SK-N-SH (cell line): ENCODE results near the gene IKZF4. TPM values are rescaled to one million over a fixed set of nuclear protein-coding genes. Genes with fewer than 3 reads are reported as not detected.

Source experiments
- CTCF ChIA-PET: fragments of 300-600, 350-600 bp; formaldehyde crosslinking; extraction: SDS; loops from one replicate; lab custom pipeline; 2021; lab: Yijun Ruan, JAX
- POLR2A ChIA-PET: fragments of 350-600 bp; sonication (Branson Sonifier 250); formaldehyde crosslinking; extraction: SDS; loops from one replicate; lab custom pipeline; 2020; ENCODE audit warnings: antibody characterized with exemption, inconsistent platforms; lab: Yijun Ruan, JAX
- DNase-seq: peaks from one replicate; pipeline ENCODE4 v3.0.0; 2012
- H2AFZ ChIP-seq: fragments of 200-600 bp; sonication (generic); 2 replicates; pipeline ENCODE4 v1.8.1; 2016; ENCODE audit warnings: antibody characterized with exemption, mild to moderate bottlenecking, low read depth
- H3F3A ChIP-seq: fragments of 200-600 bp; sonication (generic); replicated peaks from 2 replicates; pipeline ENCODE3; 2016; ENCODE audit warnings: antibody characterized with exemption, mild to moderate bottlenecking; ENCODE audit not compliant: insufficient read depth
- H3K27ac ChIP-seq, 2 experiments: fragments of 200-500 bp in 1 of 2; fragments of 200-600 bp in 1 of 2; sonication (Bioruptor generic) in 1 of 2; sonication (generic), shearing (Covaris generic) in 1 of 2; 2 replicates each; pipeline versions ENCODE4 v1.5.1 to v1.6.1; 2014 to 2016; ENCODE audit warnings: low read depth in 2 of 2, inconsistent platforms in 1 of 2, low read length in 1 of 2, mild to moderate bottlenecking in 1 of 2, mixed read lengths in 1 of 2
- H3K27me3 ChIP-seq: fragments of 200-600 bp; sonication (generic), shearing (Covaris generic); 2 replicates; pipeline ENCODE4 v1.6.1; 2016; ENCODE audit warnings: mixed run types; ENCODE audit not compliant: insufficient read depth
- H3K36me3 ChIP-seq, 2 experiments: fragments of 200-500 bp in 1 of 2; fragments of 200-600 bp in 1 of 2; sonication (Bioruptor generic) in 1 of 2; sonication (generic) in 1 of 2; replicated peaks in 1 of 2; 2 replicates each; pipeline versions ENCODE3 to v1.5.1; 2014 to 2016; ENCODE audit warnings: low read length in 1 of 2, mild to moderate bottlenecking in 1 of 2; ENCODE audit not compliant: insufficient read depth in 2 of 2, control insufficient read depth in 1 of 2
- H3K4me1 ChIP-seq, 2 experiments: fragments of 200-500 bp in 1 of 2; fragments of 200-600 bp in 1 of 2; sonication (Bioruptor generic) in 1 of 2; sonication (generic), shearing (Covaris generic) in 1 of 2; 2 replicates each; pipeline versions ENCODE4 v1.5.1 to v1.6.1; 2014 to 2016; ENCODE audit warnings: low read depth in 1 of 2, low read length in 1 of 2, mixed run types in 1 of 2; ENCODE audit not compliant: insufficient read depth in 2 of 2, control insufficient read depth in 1 of 2
- H3K4me2 ChIP-seq: fragments of 200-600 bp; sonication (generic), shearing (Covaris generic); 2 replicates; pipeline ENCODE4 v1.6.1; 2017; ENCODE audit warnings: mixed run types
- H3K4me3 ChIP-seq, 2 experiments: fragments of 200-500 bp in 1 of 2; fragments of 200-600 bp in 1 of 2; sonication (Bioruptor generic) in 1 of 2; sonication (generic), shearing (Covaris generic) in 1 of 2; 2 replicates each; pipeline versions ENCODE4 v1.5.1 to v1.8.1; 2014 to 2016; ENCODE audit warnings: low read depth in 2 of 2, inconsistent platforms in 1 of 2, low read length in 1 of 2, mild to moderate bottlenecking in 1 of 2, mixed read lengths in 1 of 2, moderate library complexity in 1 of 2
- H3K79me2 ChIP-seq: fragments of 200-600 bp; sonication (generic); 2 replicates; pipeline ENCODE4 v1.8.1; 2017; ENCODE audit warnings: mild to moderate bottlenecking; ENCODE audit not compliant: insufficient read depth
- H3K9ac ChIP-seq: fragments of 200-600 bp; sonication (generic); 2 replicates; pipeline ENCODE4 v1.6.1; 2017; ENCODE audit warnings: mixed run types
- H3K9me2 ChIP-seq: fragments of 200-600 bp; sonication (generic); 2 replicates; pipeline ENCODE4 v1.6.1; 2017; ENCODE audit warnings: mixed run types
- H3K9me3 ChIP-seq: fragments of 200-600 bp; sonication (generic); 2 replicates; pipeline ENCODE4 v1.6.1; 2017; ENCODE audit warnings: mixed run types, mild to moderate bottlenecking, moderate library complexity
- H4K20me1 ChIP-seq: fragments of 200-600 bp; sonication (generic); 2 replicates; pipeline ENCODE4 v1.6.1; 2017; ENCODE audit warnings: mild to moderate bottlenecking, mixed run types; ENCODE audit not compliant: insufficient read depth
- CTCF ChIP-seq: fragments of 200-600 bp; sonication (generic); IDR thresholded peaks from 2 replicates; pipeline ENCODE4 v1.6.1; 2017; ENCODE audit warnings: antibody characterized with exemption, mild to moderate bottlenecking, moderate library complexity
- ELF1 ChIP-seq: IDR thresholded peaks from 2 replicates; pipeline ENCODE4 v1.4.0; 2012
- FOSL2 ChIP-seq: IDR thresholded peaks from 2 replicates; pipeline ENCODE4 v1.4.0; 2012; ENCODE audit warnings: low read depth, mild to moderate bottlenecking, moderate library complexity, borderline replicate concordance
- FOXJ3 ChIP-seq: sonication (generic); formaldehyde crosslinking; IDR thresholded peaks from 2 replicates; pipeline ENCODE4 v1.5.1; 2020; ENCODE audit warnings: mild to moderate bottlenecking, missing genetic modification reagents
- MXI1 ChIP-seq: IDR thresholded peaks from 2 replicates; pipeline ENCODE4 v1.6.1; 2012; ENCODE audit warnings: mild to moderate bottlenecking, low read depth, low read length, improper control_type of control experiment
- NFIC ChIP-seq: IDR thresholded peaks from 2 replicates; pipeline ENCODE4 v1.4.0; 2012; ENCODE audit warnings: borderline replicate concordance
- PBX3 ChIP-seq: IDR thresholded peaks from 2 replicates; pipeline ENCODE4; 2012
- POLR2AphosphoS5 ChIP-seq: IDR thresholded peaks from 2 replicates; pipeline ENCODE4 v1.6.1; 2012; ENCODE audit warnings: low read depth, low read length
- RCOR1 ChIP-seq: fragments of 150-350 bp; IDR thresholded peaks from 2 replicates; pipeline ENCODE4 v1.6.1; 2017; ENCODE audit warnings: antibody characterized with exemption, low read length
- SIN3A ChIP-seq: IDR thresholded peaks from 2 replicates; pipeline ENCODE4 v1.6.1; 2012; ENCODE audit warnings: low read depth, mild to moderate bottlenecking, low read length, moderate library complexity, borderline replicate concordance
- SMC3 ChIP-seq: IDR thresholded peaks from 2 replicates; pipeline ENCODE4 v1.6.1; 2012; ENCODE audit warnings: low read depth, low read length, improper control_type of control experiment
- ZBTB33 ChIP-seq: IDR thresholded peaks from 2 replicates; pipeline ENCODE4 v1.4.0; 2012; ENCODE audit warnings: low read depth, borderline replicate concordance
- WGBS: methylation state at CpG from one replicate; pipeline ENCODE4 v1.1.6; 2017; ENCODE audit warnings: low lambda C conversion rate; 5-methylcytosine and 5-hydroxymethylcytosine counted together
- polyA plus RNA-seq, 3 experiments: library from polyadenylated mRNA; depleted of rRNA; stranded (reverse); fragments of >200 nt; gene quantifications; 2 replicates each; pipeline ENCODE4 v1.2.3, GENCODE V29; 2012
- TF ChIP-seq, protein P1 (sequence below): IDR thresholded peaks from 2 replicates; pipeline ENCODE4 v1.4.0; 2012; ENCODE audit warnings: low read depth, borderline replicate concordance
- TF ChIP-seq, protein P2 (sequence below): fragments of 150-350 bp; IDR thresholded peaks from 2 replicates; pipeline ENCODE4 v1.6.1; 2016; ENCODE audit warnings: mild to moderate bottlenecking, low read depth, low read length

Gene IKZF4
- polyA plus RNA-seq, 1 of the 3 experiments (the other 2 are of a cell fraction): 3.9 TPM

DNA sequence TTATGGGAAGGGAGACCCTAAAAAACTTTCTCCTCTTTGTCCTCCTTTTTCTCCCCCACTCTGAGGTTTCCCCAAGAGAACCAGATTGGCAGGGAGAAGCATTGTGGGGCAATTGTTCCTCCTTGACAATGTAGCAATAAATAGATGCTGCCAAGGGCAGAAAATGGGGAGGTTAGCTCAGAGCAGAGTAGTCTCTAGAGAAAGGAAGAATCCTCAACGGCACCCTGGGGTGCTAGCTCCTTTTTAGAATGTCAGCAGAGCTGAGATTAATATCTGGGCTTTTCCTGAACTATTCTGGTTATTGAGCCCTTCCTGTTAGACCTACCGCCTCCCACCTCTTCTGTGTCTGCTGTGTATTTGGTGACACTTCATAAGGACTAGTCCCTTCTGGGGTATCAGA, 16.3 kb downstream of the IKZF4 start (continued):
- no peak for TF ChIP-seq CTCF

GRCh38 chr12:56038022-56038655, 17.3 kb downstream of the IKZF4 start:
- peaks cover 7% of the 10 kb centered on the region for H4K20me1 ChIP-seq
- no peak overlapping the region for H3K4me3 ChIP-seq
- H3K9me2 ChIP-seq: no peaks in the 10 kb centered on the region
- ChIA-PET CTCF (interaction anchor here (1.0 to 5.1 kb wide), 3 partner anchors 9 to 42 kb away, joined by 3 to 46 read pairs (median 21); partner anchors contain the start of gene SUOX), POLR2A (no interaction called here)
- no peaks in the 10 kb centered on the region for H3K27me3 ChIP-seq
- H3K79me2 ChIP-seq: peaks cover 13% of the 10 kb centered on the region
- 76% methylated on average over 2 of the region's 2 CpGs for WGBS
- DNase-seq: no peak
- H3K27ac ChIP-seq: no peak overlapping the region
- TF ChIP-seq, protein P1, sequence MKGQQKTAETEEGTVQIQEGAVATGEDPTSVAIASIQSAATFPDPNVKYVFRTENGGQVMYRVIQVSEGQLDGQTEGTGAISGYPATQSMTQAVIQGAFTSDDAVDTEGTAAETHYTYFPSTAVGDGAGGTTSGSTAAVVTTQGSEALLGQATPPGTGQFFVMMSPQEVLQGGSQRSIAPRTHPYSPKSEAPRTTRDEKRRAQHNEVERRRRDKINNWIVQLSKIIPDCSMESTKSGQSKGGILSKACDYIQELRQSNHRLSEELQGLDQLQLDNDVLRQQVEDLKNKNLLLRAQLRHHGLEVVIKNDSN: no peak
- TF ChIP-seq, protein P2, sequence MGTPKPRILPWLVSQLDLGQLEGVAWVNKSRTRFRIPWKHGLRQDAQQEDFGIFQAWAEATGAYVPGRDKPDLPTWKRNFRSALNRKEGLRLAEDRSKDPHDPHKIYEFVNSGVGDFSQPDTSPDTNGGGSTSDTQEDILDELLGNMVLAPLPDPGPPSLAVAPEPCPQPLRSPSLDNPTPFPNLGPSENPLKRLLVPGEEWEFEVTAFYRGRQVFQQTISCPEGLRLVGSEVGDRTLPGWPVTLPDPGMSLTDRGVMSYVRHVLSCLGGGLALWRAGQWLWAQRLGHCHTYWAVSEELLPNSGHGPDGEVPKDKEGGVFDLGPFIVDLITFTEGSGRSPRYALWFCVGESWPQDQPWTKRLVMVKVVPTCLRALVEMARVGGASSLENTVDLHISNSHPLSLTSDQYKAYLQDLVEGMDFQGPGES: no peak
- no peak for TF ChIP-seq FOSL2
- no peak for TF ChIP-seq NFIC
- no peak for TF ChIP-seq POLR2AphosphoS5
- TF ChIP-seq SIN3A: no peak
- TF ChIP-seq ZBTB33: no peak
- TF ChIP-seq PBX3: no peak
- TF ChIP-seq SMC3: no peak
- TF ChIP-seq FOXJ3 (CRISPR knock-in tag): no peak
- no peak for TF ChIP-seq RCOR1
- TF ChIP-seq ELF1: no peak
- TF ChIP-seq MXI1: no peak
- no peaks in the 10 kb centered on the region for H3K9me3 ChIP-seq
- peaks cover 6% of the 10 kb centered on the region for H3F3A ChIP-seq
- peaks cover 3 to 6% of the 10 kb centered on the region in 2 experiments for H3K4me1 ChIP-seq
- H3K9ac ChIP-seq: no peak overlapping the region
- no peak overlapping the region for H2AFZ ChIP-seq
- H3K36me3 ChIP-seq: peaks cover 8 to 24% of the 10 kb centered on the region in 2 experiments
- no peak overlapping the region for H3K4me2 ChIP-seq
